Psoas muscle (tissue), 8 donors: ENCODE results near the gene OR6K3. TPM values are rescaled to one million over a fixed set of nuclear protein-coding genes. Genes with fewer than 3 reads are reported as not detected.
"Not testable (repeated sequence)": the region's sequence is repeated elsewhere in the genome, so short reads cannot be mapped to it uniquely, and the experiment has no call there.

ENCODE experiments used
- ATAC-seq, 4 donors: fragments of 200-7000 bp; cut with Tn5 transposase; one replicate each; pipeline ENCODE4 v1.9.1; 2020; ENCODE audit warnings: moderate library complexity in 3 of 4, mild to moderate bottlenecking in 2 of 4
- DNase-seq, 2 donors: peaks; one replicate each; pipeline ENCODE4 v3.0.0-alpha.2; 2020
- H3K27ac ChIP-seq: fragments of 200-600 bp; one replicate; pipeline ENCODE4 v1.8.0; 2022
- H3K27me3 ChIP-seq, 3 donors: fragments of 200-600 bp in 1 of 3; one replicate each; pipeline versions ENCODE4 v1.6.1 to v1.8.0; 2013 to 2022; ENCODE audit warnings: low read length in 2 of 3, mild to moderate bottlenecking in 2 of 3, moderate library complexity in 1 of 3; ENCODE audit not compliant: insufficient read depth in 3 of 3
- H3K36me3 ChIP-seq, 2 donors: fragments of 200-600 bp in 1 of 2; one replicate each; pipeline versions ENCODE4 v1.6.1 to v1.8.0; 2013 to 2022; ENCODE audit warnings: low read depth in 1 of 2, mild to moderate bottlenecking in 1 of 2, moderate library complexity in 1 of 2; ENCODE audit not compliant: insufficient read depth in 1 of 2
- H3K4me1 ChIP-seq: fragments of 200-600 bp; one replicate; pipeline ENCODE4 v1.8.0; 2022
- H3K4me3 ChIP-seq: fragments of 200-600 bp; one replicate; pipeline ENCODE4 v1.8.0; 2022; ENCODE audit warnings: mild to moderate bottlenecking
- H3K9me3 ChIP-seq: fragments of 200-600 bp; one replicate; pipeline ENCODE4 v1.8.0; 2022
- WGBS, 3 donors: extraction: QIAGEN DNeasy Blood & Tissue Kit; methylation state at CpG; one replicate each; pipeline versions ENCODE4 v1.1.6 to v1.1.7; 2013; 5-methylcytosine and 5-hydroxymethylcytosine counted together
- intact Hi-C, 2 donors: fragments of 100-400 bp; cut with DNase I; formaldehyde crosslinking; loops; one replicate each; pipeline versions ENCODE4 v1.11.0 to v1.14.2; 2022
- polyA plus RNA-seq, 3 donors: library from polyadenylated mRNA; stranded (reverse); fragments of 200-250 nt; gene quantifications; one replicate each; pipeline ENCODE4 v1.2.3, GENCODE V29; 2013
- total RNA-seq, 4 donors: library from RNA; stranded (reverse); fragmentation: NEBNext Ultra II Directional in 2 of 4; extraction: Animal tissue kit (Norgen Biotek cat#: 25700) in 2 of 4; gene quantifications; one replicate each; pipeline versions ENCODE4 v1.2.1 to v1.2.4, GENCODE V29; 2021 to 2023
- TF ChIP-seq, protein P1 (sequence below): fragments of 200-600 bp; IDR thresholded peaks from one replicate; pipeline ENCODE4 v1.8.0; 2022; ENCODE audit warnings: antibody characterized with exemption
- donor health status: healthy with polysubstance abuse.
- donor health status: DM: no; HTN: no; CAD: no; lungs with moderate emphysema.
- donor health status: Bipolar disorder and iron deficiency.
- donor health status: healthy.
- donor health status: DM: yes; HTN: yes; CAD: no.
- donor health status: DM: no; HTN: no; CAD: no.
- donor health status: DM: no; HTN: no; CAD: no.
- donor health status: DM: yes; HTN: yes; CAD: no.

The OR6K3 gene
- total and polyA plus RNA-seq, 7 donors = not detected

DNA sequence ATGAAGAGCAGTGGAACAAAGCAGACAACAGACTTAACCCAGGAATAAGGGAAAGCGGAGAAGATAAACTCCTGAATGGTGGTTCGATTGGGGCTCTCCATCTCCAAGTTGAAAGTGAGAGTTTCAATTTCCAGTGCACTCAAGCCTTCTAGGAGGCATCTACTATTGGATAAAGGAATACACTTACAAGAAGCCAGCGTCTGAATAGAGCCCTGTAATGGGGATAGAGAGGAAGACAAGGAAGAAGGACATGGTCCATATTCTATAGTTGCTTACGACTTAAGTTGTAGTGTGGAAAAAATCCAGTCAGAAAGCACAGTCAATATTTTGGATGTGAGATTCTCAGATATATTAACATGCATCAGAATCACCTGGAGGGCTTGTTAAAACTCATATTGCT lies 20.0 kb downstream of the OR6K3 start, which contains the start of gene OR6K2:
Gene OR6K2 (minus strand): TSS at position 101 of the 400 bp plus-strand sequence. CDS start 0 bp downstream, at position 101.
- no peak for DNase-seq
- WGBS, 3 donors = 81 to 87% (median 83%) methylated on average over 4 of the region's 4 CpGs
- TF ChIP-seq, protein P1, sequence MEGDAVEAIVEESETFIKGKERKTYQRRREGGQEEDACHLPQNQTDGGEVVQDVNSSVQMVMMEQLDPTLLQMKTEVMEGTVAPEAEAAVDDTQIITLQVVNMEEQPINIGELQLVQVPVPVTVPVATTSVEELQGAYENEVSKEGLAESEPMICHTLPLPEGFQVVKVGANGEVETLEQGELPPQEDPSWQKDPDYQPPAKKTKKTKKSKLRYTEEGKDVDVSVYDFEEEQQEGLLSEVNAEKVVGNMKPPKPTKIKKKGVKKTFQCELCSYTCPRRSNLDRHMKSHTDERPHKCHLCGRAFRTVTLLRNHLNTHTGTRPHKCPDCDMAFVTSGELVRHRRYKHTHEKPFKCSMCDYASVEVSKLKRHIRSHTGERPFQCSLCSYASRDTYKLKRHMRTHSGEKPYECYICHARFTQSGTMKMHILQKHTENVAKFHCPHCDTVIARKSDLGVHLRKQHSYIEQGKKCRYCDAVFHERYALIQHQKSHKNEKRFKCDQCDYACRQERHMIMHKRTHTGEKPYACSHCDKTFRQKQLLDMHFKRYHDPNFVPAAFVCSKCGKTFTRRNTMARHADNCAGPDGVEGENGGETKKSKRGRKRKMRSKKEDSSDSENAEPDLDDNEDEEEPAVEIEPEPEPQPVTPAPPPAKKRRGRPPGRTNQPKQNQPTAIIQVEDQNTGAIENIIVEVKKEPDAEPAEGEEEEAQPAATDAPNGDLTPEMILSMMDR = no peak

DNA sequence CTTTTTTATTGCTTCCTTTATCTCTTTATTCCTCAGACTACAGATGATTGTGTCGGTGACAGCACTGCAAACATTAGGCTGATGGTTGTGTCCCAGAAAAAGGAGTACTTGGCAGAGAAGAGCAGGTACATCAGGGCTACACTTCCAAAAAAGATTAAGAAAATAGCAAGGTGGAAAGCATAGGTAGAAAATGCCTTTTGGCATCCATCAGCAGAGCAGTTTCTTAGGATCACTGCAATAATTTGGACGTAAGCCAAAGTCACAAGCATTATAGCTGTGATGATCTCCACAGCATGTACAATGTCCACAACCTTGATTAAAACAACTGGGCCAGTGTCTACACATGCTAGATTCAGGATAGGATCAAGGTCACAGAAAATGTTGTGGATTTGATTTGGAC lies 25.9 kb downstream of the OR6K3 start:
- Histone ChIP-seq H3K27ac (no peak overlapping the region), H3K9me3 (no peaks in the 10 kb centered on the region), H3K27me3 (no peaks in the 10 kb centered on the region), H3K4me1 (no peaks in the 10 kb centered on the region), H3K4me3 (no peak overlapping the region), H3K36me3 (no peaks in the 10 kb centered on the region)
- WGBS, 3 donors = 82 to 87% (median 84%) methylated on average over 2 of the region's 2 CpGs
- DNase-seq (no peak), ATAC-seq (no peak)
- intact Hi-C loops = no loop called here
- TF ChIP-seq, protein P1 = no peak

More for the DNA sequence above, 20.0 kb downstream of the OR6K3 start, which contains the start of gene OR6K2:
- no peak within 1 kb of the TSS for H3K4me3 ChIP-seq
- no peaks in the 10 kb centered on the region for H3K9me3 ChIP-seq
- H3K27ac ChIP-seq = no peak within 1 kb of the TSS
- H3K27me3 ChIP-seq = no peaks in the 10 kb centered on the region
- no peaks in the 10 kb centered on the region for H3K4me1 ChIP-seq
- no peak for ATAC-seq
- intact Hi-C loops = no loop called here
- no peaks in the 10 kb centered on the region for H3K36me3 ChIP-seq

DNA sequence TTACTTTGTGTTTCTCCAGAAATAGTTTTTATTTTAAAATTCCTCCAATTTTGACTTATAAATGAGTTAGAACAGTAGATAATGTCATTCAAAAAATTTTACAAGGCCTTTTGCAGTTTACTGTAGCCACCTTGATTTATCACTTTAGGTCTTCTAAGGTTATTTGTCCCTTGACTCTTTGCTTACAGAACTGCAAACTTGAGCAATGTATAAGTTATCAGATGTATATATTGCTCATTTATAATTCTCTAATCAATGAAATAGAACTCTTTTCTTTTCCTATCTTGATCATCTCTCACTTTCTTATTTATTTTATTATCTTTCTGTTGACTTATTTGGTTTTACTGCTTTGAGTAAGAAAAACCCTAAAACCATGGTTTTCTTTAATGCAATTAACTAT lies 28.2 kb downstream of the OR6K3 start:
- H3K4me1 ChIP-seq = no peaks in the 10 kb centered on the region
- ATAC-seq = no peak
- TF ChIP-seq, protein P1 = no peak
- intact Hi-C loops = no loop called here
- no peaks in the 10 kb centered on the region for H3K27me3 ChIP-seq
- H3K27ac ChIP-seq = no peak overlapping the region
- no peak overlapping the region for H3K4me3 ChIP-seq
- DNase-seq = no peak
- no peaks in the 10 kb centered on the region for H3K9me3 ChIP-seq
- no peaks in the 10 kb centered on the region for H3K36me3 ChIP-seq

DNA sequence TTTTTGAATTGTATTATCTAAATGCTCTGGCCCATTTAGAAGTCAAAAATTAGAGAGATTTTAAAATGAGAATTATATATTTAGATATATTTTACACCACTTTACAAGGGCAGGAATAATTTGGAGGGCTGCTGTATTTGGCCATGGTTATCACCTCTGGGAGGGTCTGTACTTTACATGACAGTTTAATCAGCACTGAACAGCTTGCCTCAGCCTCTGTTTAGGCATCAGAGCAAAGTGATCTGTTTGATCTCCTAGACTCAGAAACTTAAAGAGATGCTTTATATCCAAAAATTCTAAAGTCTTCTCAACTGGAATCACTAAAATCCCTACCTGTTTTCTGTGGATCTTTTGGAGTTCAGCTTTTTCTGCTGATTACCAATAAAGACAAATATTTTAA lies 28.6 kb downstream of the OR6K3 start:
- Histone ChIP-seq H3K27me3 (no peaks in the 10 kb centered on the region), H3K36me3 (no peaks in the 10 kb centered on the region), H3K4me1 (no peaks in the 10 kb centered on the region), H3K4me3 (no peak overlapping the region), H3K27ac (no peak overlapping the region), H3K9me3 (no peaks in the 10 kb centered on the region)
- no peak for ATAC-seq
- DNase-seq = no peak
- intact Hi-C loops = no loop called here
- TF ChIP-seq, protein P1 = no peak

DNA sequence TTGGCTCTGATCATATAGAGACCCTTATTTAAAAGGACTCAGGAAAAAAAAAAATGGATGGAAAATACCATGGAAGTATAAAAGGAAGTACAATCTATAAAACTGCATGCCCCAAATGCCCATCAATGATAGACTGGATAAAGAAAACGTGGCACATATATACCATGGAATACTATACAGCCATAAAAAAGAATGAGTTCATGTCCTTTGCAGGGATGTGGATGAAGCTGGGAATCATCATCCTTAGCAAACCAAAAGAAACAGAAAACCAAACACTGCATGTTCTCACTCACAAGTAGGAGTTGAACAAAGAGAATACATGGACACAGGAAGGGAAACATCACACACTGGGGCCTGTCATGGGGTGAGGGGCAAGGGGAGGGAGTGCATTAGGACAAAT lies 29.4 kb downstream of the OR6K3 start:
- ATAC-seq, intact Hi-C loops, H3K9me3 ChIP-seq, DNase-seq, H3K27me3 ChIP-seq, H3K4me3 ChIP-seq, H3K36me3 ChIP-seq, H3K27ac ChIP-seq, H3K4me1 ChIP-seq: not testable (repeated sequence)
- WGBS, 3 donors = 37 to 61% (median 44%) methylated on average over 1 of the region's 1 CpG
